ENCODE data around the gene NOTCH2.

Gene NOTCH2

GRCh38 chr1:119941392-119941791, 128.1 kb downstream of the NOTCH2 start:
- no peak for DNase-seq (ENCODE audit: low read depth)

DNA sequence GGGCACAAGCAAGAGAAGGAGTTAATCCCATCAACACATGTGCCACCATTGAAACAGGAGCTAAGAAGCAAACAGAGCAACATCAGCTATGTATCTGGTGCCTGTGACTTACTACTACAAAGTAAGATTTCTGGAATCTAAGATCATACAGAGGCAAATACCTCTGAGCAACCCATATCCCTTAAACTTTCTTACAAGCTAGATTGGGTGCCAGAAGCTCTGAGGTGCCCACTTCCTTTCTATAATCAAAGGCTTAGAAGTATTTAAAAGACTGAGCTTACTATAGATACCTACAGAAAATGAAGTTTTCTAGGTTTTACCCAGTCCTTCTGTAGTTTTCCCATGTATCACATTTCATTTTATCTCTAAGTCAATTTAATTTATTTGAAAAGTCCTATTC, 128.8 kb downstream of the NOTCH2 start:
- no peak for DNase-seq (ENCODE audit: low read depth)

DNA sequence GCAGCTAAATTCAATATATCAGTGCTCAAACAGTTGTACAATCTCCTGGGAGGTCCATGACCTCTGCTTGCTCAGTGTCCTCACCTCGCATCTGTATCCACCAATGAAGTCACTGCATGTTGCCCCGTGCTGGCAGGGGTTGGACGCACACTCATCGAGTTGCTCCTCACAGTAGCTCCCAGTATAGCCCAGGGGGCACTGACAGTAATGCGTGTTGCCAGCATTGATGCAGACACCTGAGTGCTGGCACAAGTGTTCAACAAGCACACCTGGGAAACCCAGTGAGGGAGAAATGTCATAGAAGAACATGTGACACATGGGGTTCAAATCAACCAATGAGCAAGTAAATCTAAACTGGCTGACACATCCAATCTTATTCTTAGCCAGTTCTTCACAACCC, 132.3 kb downstream of the NOTCH2 start:
- DNase-seq (ENCODE audit: low read depth): no peak

- DNase-seq (ENCODE audit: low read depth): no peak
Observed at GRCh38 chr1:119935915-119936314, 133.5 kb downstream of the NOTCH2 start.

DNA sequence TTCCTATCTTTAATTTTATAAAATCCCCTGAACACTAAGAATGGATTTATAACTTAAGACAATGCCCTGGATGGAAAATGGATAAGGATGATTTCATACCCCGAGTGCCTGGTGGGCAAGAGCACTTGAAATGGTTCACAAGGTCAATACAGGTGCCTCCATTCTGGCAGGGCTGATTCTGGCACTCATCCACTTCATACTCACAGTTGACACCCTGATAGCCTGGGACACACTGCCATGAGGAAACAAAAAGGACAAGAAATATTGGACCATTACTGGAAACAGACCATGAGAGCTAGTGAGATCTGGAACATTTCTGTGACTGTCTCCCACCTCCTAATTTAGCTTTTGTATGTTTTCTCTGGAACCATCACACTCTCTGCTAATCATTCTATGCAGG, 134.1 kb downstream of the NOTCH2 start:
- DNase-seq (ENCODE audit: low read depth): no peak

GRCh38 chr1:119933397-119933796, 136.1 kb downstream of the NOTCH2 start:
- DNase-seq (ENCODE audit: low read depth): no peak

- DNase-seq (ENCODE audit: low read depth): no peak
Observed at GRCh38 chr1:119929643-119930315, 139.7 kb downstream of the NOTCH2 start.

GRCh38 chr1:119926553-119926952, 142.9 kb downstream of the NOTCH2 start:
- DNase-seq (ENCODE audit: low read depth): no peak

- no peak for DNase-seq (ENCODE audit: low read depth)
Observed at GRCh38 chr1:119924948-119925898, 144.2 kb downstream of the NOTCH2 start.

GRCh38 chr1:119920104-119920968, 149.1 kb downstream of the NOTCH2 start:
- no peak for DNase-seq (ENCODE audit: low read depth)

DNA sequence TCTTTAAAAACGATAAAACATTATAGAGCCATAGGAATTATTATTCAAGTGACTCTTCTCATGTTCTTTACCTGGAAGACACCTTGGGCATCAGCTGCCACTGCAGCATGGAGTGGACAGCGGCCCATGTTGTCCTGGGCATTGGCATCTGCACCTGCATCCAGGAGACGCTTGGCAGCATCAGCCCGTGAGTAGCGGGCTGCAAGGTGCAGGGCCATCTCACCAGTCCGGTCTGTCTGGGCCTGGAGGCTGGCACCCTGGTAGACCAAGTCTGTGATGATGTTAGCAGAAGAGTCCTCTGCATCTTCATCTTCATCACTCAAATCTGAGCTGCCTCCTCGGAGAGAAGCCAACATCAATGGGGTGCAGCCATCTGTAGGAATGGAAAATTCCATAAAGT, 150.2 kb downstream of the NOTCH2 start:
- DNase-seq (ENCODE audit: low read depth): no peak

GRCh38 chr1:119918301-119918700, 151.2 kb downstream of the NOTCH2 start:
- DNase-seq (ENCODE audit: low read depth): no peak

DNA sequence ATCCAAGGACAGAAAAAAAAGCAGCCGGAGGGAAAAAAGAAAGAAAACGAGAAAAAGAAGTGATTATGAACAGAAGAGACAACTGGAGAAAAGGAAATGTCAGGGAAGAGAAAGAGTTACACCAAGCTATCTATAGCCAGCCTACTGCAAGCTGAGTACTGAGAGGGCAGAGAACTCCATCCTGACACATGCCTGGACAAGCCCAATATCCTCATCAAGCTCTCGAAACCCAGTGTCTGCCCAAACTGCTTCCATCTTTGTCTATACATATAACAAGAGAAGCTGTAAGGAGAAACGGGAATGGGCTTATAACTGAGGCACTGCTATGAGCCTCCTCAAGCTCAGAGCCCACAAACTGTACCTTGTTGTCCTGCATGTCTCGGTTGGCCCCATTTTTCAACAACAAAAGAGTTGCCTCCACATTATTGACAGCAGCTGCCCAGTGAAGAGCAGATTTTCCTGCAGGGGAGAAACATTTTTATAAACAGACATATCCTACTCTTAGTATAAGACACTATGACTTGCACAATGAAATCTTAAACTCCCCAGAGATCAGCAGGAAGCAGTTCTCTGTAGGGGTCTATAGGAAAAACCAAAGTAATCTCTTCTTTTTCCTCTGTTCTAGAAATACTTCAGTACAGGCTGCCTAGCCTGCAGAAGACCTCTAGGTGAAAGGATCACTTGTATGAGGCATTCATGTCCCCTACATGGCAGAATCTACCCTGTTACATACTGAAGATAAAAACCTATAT, 152.0 kb downstream of the NOTCH2 start:
- no peak for DNase-seq (ENCODE audit: low read depth)

DNA sequence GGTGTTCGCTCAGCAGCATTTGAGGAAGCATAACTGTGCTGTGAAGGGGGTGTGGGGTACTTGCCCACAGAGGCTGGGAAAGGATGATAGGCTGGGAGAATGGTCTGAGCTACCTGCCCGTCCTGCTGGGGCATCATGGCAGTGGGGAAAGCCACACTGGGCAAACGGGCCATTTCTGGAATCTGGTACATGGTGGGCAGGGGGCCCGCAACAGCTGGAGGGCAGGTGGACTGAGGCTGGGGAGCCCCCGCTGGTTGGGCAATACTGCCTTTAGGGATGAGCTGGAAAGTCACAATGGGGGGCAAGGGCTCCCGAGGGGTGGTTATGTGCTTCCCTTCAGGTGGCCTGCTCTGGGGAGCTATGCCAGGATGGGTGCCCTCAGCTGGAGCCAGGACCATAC, 153.9 kb downstream of the NOTCH2 start:
- DNase-seq (ENCODE audit: low read depth): no peak

DNA sequence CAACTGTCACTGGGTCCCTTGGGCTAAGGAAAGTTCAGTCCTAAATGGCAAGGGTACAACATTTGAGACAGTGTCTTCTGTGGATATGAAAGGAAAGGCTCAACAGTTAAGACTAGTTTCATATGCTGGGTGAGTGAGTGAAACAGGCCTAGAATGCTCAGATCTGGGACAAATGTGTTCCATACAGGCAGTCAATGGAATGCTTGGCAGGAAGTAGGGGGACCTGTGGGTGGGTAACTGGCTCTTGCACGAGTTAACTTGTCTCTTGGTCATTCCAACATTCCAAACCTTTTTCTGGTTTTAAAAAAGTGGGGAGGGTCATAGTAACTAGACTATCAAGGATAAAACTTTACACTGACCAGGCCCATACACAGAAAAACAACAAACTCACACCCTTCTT, 155.4 kb downstream of the NOTCH2 start:
- DNase-seq (ENCODE audit: low read depth): no peak

GRCh38 chr1:119912963-119913362, 156.5 kb downstream of the NOTCH2 start:
- no peak for DNase-seq (ENCODE audit: low read depth)

DNA sequence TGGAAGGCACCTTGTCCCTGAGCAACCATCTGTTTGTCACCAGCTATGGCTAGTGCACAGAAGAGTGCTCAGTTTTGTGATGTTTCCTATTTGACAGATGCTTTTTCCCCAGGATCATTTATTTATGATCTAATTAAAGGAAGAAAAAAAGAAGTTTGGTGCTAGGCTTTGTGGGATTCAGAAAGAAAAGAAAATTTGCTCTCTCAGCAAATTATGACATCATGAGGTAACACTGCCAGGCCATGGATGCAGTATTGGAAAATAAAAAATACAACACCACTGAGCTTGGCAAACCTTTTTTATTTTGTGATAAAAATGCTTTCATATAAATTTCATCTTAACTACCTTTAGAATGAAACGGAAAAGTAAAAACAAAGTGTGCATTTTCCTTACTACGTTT, 157.7 kb downstream of the NOTCH2 start:
- no peak for DNase-seq (ENCODE audit: low read depth)

- DNase-seq (ENCODE audit: low read depth): no peak
Observed at GRCh38 chr1:119910618-119911017, 158.8 kb downstream of the NOTCH2 start.

DNA sequence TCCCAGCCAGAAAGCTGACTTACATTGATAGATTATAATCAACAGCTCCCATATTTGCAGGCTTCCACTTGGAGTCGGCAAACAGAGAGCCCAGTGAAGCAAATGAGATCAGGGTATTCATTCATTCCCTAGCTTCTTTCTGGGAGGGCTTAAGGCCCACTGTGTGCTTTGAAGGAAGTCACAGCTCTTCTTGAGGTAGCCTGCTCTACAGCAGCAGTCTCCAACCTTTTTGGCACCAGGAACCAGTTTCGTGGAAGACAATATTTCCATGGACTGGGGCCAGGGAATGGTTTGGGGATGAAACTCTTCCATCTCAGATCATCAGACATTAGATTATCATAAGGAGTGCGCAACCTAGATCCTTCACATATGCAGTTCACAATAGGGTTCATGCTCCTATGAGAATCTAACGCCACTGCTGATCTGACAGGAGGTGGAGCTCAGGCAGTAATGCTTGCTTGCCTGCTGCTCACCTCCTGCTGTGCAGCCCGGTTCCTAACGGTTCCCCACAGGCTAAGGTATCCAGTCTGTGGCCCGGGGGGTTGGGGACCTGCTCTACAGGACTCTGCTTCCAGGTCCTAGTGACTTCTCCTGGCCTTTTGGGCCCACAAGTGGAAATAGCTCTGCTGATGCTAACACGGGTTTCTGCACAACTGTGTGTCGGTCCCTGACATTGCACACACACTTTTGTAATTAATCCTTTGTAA, 159.4 kb downstream of the NOTCH2 start:
- DNase-seq (ENCODE audit: low read depth): no peak

DNA sequence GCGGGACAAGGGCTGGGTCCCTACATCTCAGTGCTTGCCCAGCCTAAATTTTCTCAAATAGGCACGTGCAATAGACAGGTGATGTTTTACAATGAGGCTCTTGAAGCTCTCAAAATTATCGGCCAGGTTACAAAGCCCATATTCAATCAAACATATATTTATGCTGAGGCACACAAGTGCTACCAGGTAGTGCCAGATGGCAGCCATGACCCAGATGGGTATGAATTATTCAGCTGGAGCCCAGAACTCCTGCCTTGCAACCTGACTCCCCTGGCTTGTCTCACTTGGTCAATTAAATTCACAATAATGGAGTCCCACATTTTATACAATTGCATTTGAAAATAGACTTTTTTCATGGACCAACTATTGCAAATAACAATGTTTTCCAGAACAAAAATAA, 160.8 kb downstream of the NOTCH2 start:
- DNase-seq (ENCODE audit: low read depth): no peak
